Measurements from ENCODE around the gene KCNK3. TPM values are rescaled to one million over a fixed set of nuclear protein-coding genes. Genes with fewer than 3 reads are reported as not detected.

The KCNK3 gene
- total RNA-seq, 4 donors from 2014 or later, result 2.1 to 13.0 (median 7.9) TPM

GRCh38 chr2:26705126-26705525 is 12.6 kb downstream of the KCNK3 start:
- WGBS, result 81% methylated on average over 5 of the region's 5 CpGs
- peak overlapping the region in 1 of 4 donors; percentile 42 for H3K27ac ChIP-seq (replicated peaks in 1 of 4)
- H3K4me3 ChIP-seq, result no peak overlapping the region
- H3K36me3 ChIP-seq, result no peaks in the 10 kb centered on the region
- peaks cover 10 to 41% (median 34%) of the 10 kb centered on the region in 4 donors for H3K4me1 ChIP-seq
- DNase-seq (ENCODE audit: extremely low spot score), result no peak
- no peaks in the 10 kb centered on the region for H3K27me3 ChIP-seq
- H3K9me3 ChIP-seq, result no peaks in the 10 kb centered on the region
- intact Hi-C loops (cut with DNase I), result no loop called here
- TF ChIP-seq CTCF (IDR thresholded peaks at IDR 0.05) (no peak), POLR2A (IDR thresholded peaks at IDR 0.05; ENCODE audit: low read depth) (no peak), EP300 (IDR thresholded peaks at IDR 0.05) (no peak), POLR2AphosphoS5 (IDR thresholded peaks at IDR 0.05) (no peak)

- Histone ChIP-seq H3K4me3 (no peak overlapping the region), H3K4me1 (peaks cover 14 to 51% (median 43%) of the 10 kb centered on the region in 4 donors), H3K9me3 (no peaks in the 10 kb centered on the region), H3K27ac (replicated peaks in 1 of 4) (peak overlapping the region in 1 of 4 donors; percentile 50), H3K27me3 (no peaks in the 10 kb centered on the region), H3K36me3 (no peaks in the 10 kb centered on the region)
- TF ChIP-seq CTCF (IDR thresholded peaks at IDR 0.05) (no peak), POLR2AphosphoS5 (IDR thresholded peaks at IDR 0.05) (no peak), EP300 (IDR thresholded peaks at IDR 0.05) (no peak), POLR2A (IDR thresholded peaks at IDR 0.05; ENCODE audit: low read depth) (no peak)
- WGBS, result 80% methylated on average over 1 of the region's 3 CpGs
- no peak for DNase-seq (ENCODE audit: extremely low spot score)
- intact Hi-C loops (cut with DNase I), result no loop called here
Measured at GRCh38 chr2:26706093-26706492, 13.6 kb downstream of the KCNK3 start.

DNA sequence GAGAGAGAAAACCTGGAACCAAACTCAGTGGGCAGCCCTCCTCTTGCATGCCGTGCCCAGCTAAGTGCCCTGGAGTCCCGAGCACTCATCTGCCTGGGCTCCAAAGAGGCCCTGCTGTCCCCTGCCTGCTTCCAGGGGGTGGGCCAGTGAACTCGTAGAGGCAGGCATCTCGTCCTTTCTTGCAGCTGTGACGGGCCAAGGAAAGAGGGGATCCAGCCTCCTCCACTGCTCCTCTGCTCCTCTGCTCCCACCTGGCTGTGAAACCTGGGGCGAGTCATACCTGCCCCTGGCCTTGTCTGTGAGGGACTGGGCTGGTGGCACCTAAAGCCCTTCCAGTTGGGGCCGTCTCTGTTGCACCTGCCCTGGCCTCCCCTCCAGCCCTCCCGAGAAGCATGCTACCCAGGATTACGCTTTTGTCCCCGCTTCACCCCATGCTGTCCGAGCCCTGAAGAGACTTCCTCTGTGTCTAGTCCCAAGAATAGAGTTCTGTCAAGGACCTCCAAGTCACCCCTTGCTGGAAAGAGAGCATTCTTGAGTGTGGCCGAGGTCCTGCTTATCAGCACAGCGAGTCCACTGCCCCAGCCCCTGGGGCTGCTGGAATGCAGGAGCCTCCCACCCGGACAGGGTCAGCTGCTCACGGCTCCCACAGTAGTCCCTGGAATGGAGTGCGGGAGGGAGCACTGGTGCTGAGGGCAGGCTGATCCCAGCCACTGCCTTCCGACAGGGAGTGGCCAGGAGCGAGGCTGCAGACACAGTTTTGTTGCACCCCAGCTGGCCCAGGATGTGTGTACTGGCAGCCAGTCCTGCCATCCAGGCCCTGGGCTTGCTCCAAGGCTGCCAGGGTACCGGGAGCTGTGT is 14.3 kb downstream of the KCNK3 start:
- Histone ChIP-seq H3K4me1 (peaks cover 21 to 58% (median 51%) of the 10 kb centered on the region in 4 donors), H3K36me3 (no peaks in the 10 kb centered on the region), H3K4me3 (no peak overlapping the region), H3K27me3 (no peaks in the 10 kb centered on the region), H3K27ac (replicated peaks in 1 of 4) (peak overlapping the region in 2 of 4 donors; percentile 1 to 50), H3K9me3 (no peaks in the 10 kb centered on the region)
- DNase-seq (ENCODE audit: extremely low spot score), result no peak
- TF ChIP-seq POLR2AphosphoS5 (IDR thresholded peaks at IDR 0.05), result no peak
- WGBS, result 62% methylated on average over 5 of the region's 19 CpGs
- intact Hi-C loops (cut with DNase I), result no loop called here

DNA sequence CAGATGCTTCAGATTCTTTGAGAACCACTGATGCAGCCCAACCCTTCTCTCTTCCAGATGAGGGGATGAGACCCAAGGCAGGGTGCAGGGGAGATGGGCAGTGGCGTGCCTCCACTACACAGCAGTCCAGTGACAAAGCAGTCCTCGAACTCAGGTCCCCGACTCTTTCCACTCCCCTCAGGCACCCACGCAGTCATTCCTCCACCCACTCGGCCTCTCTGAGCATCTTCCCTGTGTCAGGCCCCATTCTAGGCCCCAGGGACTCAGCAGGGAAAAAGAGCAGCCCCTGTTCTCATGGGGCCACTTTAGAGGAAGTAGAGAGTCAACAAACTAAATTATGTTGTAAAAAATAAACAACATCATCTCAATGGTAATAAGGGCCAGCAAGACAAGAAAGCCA is 15.2 kb downstream of the KCNK3 start:
- peaks cover 29 to 67% (median 60%) of the 10 kb centered on the region in 4 donors for H3K4me1 ChIP-seq
- no peaks in the 10 kb centered on the region for H3K9me3 ChIP-seq
- H3K27ac ChIP-seq (replicated peaks in 1 of 4), result peak overlapping the region in 1 of 4 donors; percentile 50
- no peak for TF ChIP-seq EP300 (IDR thresholded peaks at IDR 0.05)
- no peak for TF ChIP-seq POLR2A (IDR thresholded peaks at IDR 0.05; ENCODE audit: low read depth)
- no peak for TF ChIP-seq CTCF (IDR thresholded peaks at IDR 0.05)
- no peak for TF ChIP-seq POLR2AphosphoS5 (IDR thresholded peaks at IDR 0.05)
- WGBS, result 81% methylated on average over 5 of the region's 5 CpGs
- no peak for DNase-seq (ENCODE audit: extremely low spot score)
- intact Hi-C loops (cut with DNase I), result no loop called here
- no peaks in the 10 kb centered on the region for H3K36me3 ChIP-seq
- H3K4me3 ChIP-seq, result no peak overlapping the region
- no peaks in the 10 kb centered on the region for H3K27me3 ChIP-seq

DNA sequence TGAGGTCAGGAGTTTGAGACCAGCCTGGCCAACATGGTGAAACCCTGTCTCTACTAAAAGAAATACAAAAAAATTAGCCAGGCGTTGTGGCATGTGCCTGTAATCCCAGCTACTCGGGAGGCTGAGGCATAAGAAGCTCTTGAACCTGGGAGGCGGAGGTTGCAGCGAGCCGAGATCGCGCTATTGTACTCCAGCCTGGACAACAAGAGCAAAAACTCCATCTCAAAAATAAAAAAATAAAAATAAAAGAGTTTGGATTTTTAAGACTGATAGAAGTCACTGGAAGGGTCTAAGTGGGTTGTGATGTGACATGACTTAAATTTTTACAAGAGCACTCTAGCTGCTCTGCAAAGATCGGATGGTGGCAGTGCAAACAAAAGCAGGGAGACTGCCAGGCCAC is 15.9 kb downstream of the KCNK3 start:
- H3K4me1 ChIP-seq, result peaks cover 36 to 74% (median 66%) of the 10 kb centered on the region in 4 donors
- H3K9me3 ChIP-seq, result no peaks in the 10 kb centered on the region
- no peak overlapping the region for H3K27ac ChIP-seq (replicated peaks in 1 of 4)
- intact Hi-C loops (cut with DNase I), result no loop called here
- TF ChIP-seq POLR2AphosphoS5 (IDR thresholded peaks at IDR 0.05) (no peak), EP300 (IDR thresholded peaks at IDR 0.05) (no peak), CTCF (IDR thresholded peaks at IDR 0.05) (no peak), POLR2A (IDR thresholded peaks at IDR 0.05; ENCODE audit: low read depth) (no peak)
- no peaks in the 10 kb centered on the region for H3K27me3 ChIP-seq
- no peaks in the 10 kb centered on the region for H3K36me3 ChIP-seq
- WGBS, result 94% methylated on average over 8 of the region's 8 CpGs
- DNase-seq (ENCODE audit: extremely low spot score), result no peak
- H3K4me3 ChIP-seq, result no peak overlapping the region
